NCI-H2196 treated with DMSO at 0.1 percent for 48 hours (cell line): Measurements from ENCODE around the gene TEC.
A peak's percentile ranks its signal among the peaks of the same experiment; 100 is the strongest.
"Not testable (repeated sequence)": the region's sequence is repeated elsewhere in the genome, so short reads cannot be mapped to it uniquely, and the experiment has no call there.

Experiments
- DNase-seq: peaks from one replicate; lab custom pipeline; 2025; ENCODE audit not compliant: unreplicated experiment; lab: John Stamatoyannopoulos, UW

TEC gene

DNA sequence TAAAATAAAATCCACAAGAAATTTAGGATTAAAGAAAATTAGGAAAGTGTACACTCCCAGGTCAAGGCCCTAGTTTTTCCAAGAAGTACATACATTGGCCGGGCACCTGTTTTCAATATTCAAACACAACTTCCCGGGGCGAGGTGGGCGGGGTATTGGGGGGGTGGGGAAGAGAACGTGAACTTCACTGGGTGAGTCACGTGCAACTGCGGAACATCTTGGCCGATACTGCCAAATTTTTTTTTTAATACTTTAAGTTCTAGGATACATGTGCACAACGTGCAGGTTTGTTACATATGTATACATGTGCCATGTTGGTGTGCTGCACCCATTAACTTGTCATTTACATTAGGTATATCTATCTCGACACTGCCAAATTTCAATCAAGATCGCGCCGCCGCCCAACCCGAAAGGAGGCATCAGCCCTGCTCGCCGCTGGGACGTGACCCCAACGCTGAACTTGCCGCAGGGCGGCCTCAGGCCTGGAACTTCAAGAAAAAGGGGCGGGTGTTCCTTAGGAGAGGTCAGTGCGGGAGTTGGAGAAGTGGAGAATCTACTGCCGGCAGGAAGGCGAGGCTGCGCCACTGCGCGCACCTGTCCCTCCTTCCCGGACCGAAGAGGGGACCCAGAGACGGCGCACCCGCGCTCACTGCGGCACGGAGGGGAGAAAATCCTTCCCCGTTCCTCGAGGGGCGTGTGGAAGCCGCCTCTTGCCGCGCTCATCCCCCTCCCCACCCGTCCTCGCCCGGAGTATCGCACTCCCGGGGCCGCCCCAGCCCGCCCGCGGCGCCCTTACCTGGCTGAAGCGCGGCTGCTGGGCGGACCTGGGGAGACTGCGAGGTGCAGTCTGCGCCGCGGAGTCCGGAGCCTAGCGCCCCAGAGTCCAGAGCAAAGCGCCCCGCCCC, at the start of gene TEC:
TEC (minus strand) TSS at position 883 of the 905 bp plus-strand sequence. CDS start 41,224 bp downstream, outside the sequence.
- DNase-seq = peak; percentile 51

DNA sequence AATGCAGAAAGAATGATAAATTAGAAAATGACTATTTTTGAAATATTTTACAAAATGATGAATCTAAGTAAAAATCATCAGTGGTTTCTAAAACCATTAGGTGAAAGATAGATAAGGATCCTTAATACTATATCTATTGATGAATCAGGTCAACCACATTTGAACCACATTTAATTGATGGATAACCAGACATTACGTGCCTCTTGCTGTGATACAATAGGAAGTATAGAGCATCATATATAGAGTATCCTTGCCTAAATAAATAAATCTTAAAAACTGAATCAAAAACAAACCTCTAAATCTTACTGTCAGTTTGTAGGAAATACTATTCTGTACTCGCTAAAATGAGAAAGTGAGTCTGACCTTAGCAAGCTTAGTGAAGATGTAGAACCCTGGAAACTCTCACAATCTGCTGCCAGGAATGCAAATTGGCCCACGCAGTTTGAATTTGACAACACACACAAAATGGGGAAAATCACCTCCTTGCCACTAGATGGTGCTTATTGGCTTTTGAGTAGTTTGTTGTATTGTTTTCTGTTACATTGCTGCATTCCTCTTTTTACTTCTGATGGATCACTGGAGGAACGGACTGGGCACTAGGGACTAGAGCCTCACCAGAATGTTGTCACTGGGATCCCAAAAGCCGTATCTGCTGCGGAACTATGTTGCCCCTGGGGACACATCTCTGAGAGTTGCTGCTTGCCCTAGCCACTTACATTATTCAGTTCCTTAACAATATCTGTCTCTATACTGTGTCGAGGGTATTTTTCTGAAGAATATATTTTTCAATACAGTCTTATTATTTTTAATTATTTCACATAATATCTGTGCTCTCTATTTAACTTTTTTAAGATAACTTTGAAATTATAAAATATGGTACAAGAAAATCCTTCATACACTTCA, 46.3 kb upstream of the TEC start:
- peak; percentile 27 for DNase-seq

DNA sequence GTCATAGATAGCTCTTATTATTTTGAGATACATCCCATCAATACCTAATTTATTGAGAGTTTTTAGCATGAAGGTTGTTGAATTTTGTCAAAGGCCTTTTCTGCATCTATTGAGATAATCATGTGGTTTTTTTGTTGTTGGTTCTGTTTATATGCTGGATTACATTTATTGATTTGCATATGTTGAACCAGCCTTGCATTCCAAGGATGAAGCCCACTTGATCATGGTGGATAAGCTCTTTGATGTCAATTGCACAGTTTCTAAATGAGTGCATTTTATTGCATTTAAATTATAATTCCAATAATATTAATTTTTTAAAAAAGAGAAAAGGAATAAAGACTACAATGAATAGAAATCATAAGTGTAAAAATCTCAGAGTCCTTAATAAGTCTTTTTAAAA, 45.1 kb upstream of the TEC start:
- not testable (repeated sequence) for DNase-seq

DNA sequence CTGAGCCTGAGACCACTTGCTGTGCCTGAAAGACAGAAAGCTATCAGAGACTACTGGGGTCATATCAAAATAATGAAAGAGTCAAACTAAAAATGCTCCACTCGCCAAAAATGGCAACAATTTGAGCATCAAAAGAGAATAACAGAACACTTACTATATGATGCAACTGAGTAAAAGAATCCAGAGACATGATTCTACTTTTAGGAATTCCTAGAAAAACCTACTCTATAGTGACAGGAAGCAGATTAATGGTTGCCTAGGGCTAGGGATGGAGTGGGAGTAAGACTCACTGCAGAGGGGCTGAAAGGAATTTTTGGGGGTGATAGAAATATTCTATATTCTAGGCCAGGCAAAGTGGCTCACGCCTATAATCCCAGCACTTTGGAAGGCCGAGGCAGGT, 42.3 kb upstream of the TEC start:
- no peak for DNase-seq

DNA sequence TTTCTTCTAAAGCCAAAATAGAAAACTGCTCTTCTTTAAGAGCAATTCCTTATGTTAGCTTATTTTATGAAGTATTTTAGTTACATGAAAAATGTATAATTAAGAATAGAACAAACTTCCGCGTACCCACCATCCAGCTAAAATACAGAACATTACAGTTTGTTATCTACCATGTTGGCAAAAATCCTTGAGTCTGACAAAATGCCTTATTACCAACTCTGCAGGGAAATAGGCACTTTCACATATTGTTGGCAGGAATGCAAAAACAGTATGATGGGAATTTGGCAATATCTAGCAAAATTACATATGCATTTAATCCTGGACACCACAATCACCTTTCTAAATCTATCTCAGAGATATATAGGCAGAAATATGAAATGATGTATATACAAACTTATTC, 39.3 kb upstream of the TEC start:
- DNase-seq = no peak

DNA sequence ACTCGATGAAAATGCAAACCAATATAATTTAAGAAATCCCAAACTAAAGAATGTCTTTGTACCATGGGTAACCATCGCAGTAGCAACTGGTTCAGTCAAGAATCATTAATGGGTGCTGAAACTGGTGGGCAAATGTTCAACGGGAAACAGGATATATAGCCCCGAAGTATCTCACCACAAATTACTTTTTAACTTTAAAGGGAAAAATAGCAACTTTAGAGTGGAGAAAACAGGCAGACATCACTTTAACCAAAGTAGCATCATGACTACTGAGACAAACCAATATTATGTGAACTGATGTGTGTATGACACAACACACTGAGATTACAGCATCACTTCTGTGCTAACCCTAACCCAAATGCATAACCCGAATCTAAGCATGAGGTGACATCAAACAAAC, 37.9 kb upstream of the TEC start:
- no peak for DNase-seq

DNA sequence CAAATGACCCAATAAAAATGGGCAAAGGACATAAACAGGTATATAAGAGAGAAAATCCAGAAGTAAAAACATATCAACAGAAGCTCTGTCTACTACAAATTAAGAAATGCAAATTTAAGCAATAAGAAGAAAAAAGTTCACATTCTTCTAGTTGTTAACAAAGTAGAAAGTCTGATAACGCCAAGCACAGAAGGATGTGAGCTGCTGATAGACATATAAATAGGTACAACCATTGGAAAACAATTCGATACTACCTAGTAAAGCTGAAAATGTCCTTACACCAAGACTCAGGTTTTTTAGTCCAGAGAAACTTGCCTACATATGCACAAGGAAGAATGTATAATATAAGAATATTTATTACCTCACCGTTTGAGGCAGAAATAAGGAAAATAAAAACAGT, 35.9 kb upstream of the TEC start:
- DNase-seq = no peak

DNA sequence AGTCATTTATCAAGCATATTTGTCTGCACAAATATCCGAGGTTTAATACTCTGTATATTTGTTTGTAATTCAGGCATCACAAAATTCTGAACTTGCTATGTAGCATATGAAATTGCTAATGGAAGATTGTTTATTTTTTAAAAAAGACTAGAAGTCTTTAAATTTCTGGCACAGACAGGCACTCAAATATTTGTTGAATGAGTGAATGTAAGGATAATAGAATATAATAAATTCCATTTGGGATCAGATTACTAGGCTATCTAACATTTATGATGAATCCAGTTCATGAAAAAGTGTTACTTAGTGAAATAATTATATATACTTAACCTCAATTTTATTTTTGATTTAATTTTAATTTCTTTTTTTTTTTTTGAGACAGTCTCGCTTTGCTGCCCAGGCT, 30.4 kb upstream of the TEC start:
- no peak for DNase-seq

DNA sequence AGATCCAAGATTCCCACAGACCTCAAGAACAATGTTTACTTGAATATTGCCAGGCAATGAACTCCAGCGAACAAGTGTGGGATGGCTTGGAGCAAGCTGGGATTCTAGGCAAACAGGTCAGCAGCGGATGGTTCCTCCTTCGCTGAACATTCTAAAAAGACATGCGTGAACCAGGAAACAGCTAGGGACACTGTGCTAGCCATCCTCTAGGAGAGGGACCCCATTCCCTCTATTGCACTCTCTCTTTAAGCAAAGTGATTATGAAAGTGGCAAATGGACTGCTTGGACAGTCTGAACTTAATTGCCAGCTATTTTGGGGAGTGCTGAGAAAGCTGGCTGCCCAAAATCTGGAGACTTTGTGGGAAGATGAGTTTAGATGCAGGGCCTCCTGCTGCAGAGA, 29.9 kb upstream of the TEC start:
- DNase-seq = no peak

DNA sequence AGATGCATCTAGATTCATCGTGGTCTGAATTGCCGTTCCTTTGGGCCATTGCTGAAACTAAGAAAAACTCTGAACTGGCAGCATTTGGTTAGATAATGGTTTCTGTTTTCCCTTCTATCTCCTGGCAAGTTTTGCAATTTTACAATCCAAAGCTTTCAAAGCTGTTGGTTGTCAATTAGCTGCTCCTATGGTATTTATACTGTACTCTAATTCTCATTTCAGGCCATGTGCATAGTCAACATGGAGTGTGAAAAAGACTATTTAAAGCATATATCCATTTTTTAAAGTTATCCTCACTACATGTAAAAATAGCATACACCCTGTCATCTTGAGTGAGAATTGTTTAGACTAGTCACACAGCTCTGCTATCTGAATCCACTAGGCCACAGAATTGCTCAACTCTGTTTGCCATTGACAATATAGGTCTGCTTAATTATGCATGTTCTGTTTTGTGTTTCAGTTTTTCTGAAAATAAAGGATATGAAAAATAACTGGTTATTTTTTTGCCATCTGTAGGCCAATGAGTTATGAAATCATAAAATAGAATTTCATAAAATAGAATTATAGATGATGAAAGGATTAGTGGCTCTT, 27.7 kb upstream of the TEC start:
- no peak for DNase-seq

DNA sequence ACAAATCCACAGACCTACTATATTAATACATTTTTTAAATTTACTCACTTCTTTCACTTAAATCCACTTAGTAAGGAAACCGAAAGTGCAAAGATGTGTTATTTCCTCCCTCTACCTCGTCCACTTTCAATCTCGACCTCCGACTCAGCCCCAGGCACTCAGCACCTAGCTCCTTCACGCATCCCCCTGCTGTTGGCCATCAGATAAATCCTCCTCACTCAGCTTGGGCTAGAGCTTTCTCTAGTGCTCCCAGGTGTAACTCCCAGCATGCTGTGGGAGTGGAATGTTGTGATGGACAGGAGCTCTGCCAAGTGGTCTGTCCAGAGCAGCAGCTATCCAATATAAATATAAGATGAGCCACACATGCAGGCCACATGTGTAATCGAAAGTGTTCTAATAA, 26.7 kb upstream of the TEC start:
- no peak for DNase-seq

DNA sequence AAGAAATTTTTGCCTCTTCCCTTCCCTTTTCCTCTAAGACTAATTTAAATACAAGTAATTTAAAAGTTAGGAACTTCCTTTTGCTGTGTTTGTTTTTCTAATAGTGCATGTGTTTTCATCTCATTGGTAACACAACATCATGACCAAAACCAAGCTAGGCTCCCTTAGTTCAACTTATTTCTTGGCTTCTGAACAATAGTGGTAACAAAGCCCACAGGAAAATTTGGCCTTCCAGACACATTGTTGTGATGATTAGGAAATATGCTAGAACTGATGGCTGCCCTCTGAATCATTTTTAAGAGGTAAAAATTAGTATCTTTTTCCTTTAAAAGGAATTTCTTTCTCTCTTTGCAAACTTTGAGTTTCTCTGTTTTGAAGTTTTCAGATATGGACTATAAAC, 25.5 kb upstream of the TEC start:
- no peak for DNase-seq

DNA sequence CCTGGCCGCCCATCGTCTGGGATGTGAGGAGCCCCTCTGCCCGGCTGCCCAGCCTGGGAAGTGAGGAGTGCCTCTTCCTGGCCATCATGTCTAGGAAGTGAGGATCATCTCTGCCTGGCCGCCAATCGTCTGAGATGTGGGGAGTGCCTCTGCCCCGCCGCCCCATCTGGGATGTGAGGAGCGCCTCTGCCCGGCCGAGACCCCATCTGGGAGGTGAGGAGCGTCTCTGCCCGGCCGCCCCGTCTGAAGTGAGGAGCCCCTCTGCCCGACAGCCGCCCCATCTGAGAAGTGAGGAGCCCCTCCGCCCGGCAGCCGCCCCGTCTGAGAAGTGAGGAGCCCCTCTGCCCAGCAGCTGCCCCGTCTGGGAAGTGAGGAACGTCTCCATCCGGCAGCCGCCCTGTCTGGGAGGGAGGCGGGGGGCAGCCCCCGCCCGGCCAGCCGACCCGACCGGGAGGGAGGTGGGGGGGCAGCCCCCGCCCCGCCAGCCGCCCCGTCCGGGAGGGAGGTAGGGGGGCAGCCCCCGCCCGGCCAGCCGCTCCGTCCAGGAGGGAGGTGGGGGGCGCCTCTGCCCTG, 22.7 kb upstream of the TEC start:
- not testable (repeated sequence) for DNase-seq

DNA sequence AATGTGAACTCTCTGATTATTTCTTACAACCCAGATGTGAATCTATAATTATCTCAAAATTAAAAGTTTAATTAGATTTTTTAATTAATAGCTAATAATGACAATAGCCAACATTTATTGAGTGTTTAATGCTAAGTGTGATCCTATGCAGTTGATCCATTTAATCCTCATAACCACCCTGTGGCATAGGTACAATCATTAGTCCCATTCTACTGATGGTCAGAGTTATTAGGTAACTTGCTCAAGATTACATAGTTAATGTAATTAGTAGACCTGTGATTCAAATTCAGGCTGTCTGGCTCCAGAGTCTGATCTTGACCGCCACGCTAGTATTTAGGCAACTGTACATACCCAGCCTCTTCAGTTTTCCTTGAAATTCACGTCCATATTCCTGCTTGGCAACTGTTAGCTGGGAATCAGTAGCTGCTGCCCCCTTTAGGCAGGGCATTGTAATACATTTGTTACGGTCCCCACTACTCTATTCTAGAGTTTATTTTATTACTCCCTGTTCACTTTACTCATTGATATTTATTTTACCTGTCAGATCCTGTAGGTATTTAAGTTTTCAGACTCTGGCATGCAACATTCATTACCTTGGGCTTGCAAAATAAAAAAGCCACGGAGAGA, 20.6 kb upstream of the TEC start:
- no peak for DNase-seq

DNA sequence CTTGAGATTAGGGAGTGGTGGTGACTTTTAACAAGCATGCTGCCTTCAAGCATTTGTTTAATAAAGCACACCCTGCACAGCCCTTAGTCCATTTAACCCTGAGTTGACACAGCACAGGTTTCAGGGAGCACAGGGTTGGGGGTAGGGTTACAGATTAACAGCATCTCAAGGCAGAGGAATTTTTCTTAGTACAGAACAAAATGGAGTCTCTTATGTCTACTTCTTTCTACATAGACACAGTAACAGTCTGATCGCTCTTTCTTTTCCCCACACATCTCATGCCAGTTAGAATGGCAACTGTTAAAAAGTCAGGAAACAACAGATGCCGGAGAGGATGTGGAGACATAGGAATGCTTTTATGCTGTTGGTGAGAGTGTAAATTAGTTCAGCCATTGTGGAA, 16.4 kb upstream of the TEC start:
- DNase-seq = not testable (repeated sequence)

DNA sequence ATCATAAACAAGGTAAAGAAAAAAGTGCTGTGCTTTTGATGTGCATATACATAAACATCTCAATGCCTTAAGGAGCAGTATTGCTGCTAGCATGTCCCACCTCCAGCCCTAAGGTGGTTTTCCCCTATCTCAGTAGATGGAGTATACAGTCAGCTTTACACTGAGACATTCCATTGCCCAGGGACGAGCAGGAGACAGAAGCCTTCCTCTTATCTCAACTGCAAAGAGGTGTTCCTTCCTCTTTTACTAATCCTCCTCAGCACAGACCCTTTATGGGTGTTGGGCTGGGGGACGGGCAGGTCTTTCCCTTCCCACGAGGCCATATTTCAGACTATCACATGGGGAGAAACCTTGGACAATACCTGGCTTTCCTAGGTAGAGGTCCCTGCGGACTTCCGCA, 16.0 kb upstream of the TEC start:
- DNase-seq = not testable (repeated sequence)

DNA sequence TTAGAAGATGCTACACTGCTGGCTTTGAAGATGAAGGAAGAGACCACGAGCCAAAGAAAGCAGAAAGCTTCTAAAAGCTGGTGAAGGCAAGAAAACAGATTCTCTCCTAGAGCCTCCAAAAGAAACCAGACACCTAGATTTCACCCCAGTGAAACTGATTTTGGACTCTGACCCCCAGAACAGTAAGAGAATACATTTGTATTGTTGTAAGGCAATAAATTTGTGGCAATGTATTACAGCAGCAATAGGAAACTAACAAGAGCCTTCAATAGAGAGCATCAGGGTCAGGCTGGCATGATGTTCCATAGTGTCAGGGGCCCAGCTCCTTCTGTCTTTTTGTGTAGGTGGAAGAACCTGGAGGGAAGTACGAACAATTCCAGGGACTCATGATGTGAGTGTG, 6.0 kb upstream of the TEC start:
- no peak for DNase-seq

DNA sequence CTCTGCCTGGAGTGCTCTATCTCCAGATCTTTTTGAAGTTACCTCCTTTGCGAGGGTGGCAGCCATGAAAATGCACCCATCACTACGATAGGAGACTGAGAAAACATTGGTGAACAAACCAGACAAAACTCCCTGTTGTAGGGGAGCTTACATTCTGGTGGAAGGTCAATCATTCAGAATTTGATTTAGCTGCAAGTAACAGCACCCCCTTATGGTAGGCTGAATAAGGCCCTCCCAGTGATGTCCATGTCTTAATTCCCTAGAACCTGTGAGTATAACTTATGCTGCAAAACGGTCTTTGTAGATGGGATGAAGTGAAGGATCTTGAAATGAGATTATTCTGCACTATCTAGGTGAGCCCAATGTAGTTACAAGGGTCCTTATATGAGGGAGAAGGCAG, 5.6 kb upstream of the TEC start:
- no peak for DNase-seq

DNA sequence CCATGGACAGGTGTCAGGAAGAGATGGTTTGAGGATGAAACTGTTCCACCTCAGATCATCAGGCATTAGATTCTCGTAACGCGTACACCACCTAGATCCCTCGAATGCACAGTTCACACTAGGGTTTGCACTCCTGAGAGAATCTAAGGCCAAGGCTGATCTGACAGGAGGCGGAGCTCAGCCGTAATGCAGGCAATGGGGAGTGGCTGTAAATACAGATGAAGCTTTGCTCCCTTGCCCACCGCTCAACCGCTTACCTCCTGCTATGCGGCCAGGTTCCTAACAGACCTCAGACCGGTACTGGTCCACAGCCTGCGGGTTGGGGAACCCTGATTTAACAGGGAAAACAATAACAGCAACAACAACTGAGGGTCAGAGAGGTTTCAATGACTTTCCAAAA, 2.0 kb upstream of the TEC start:
- no peak for DNase-seq

DNA sequence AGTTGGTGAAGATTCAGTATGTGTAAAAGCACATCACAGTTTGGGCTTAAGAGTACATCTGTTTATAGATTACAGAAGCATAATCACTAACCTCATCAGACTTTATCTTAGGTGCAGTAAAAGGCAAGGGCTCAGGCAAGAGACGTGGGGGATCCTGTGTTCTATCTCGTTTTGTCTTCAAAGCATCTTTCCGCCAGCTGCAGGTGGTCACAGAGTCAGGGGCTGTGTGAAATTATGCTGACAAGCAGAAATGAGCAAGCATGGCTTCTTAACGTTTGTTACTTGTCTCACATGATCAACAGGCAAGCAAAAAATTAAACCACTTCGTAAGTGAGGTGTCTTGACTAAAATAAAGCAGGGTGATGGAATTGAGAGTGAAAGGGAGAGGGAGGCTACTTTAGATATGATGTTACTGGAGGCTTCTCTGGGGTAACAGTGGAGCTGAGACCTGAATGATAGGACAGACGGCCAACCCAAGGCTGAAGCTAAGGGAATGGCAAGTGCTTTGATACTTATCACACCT, 1.4 kb upstream of the TEC start:
- no peak for DNase-seq

DNA sequence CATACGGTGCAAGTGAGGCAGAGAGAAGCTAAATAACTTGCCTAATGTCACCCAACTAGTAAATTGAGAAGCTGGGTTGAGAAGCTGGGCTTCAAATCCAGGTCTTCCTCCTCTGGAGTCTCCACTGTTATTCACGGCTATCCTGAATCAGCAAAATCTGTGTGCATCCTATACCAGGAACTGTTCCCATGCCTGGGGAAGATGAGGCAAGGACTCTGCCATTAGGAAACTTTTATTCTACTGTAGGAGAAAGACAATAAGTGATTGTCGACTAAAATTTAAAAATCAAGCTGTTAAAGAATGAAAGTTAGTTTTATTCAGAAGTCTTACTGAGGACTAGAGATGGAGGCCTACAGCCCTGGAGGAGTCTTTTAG, 872 bp upstream of the TEC start:
- no peak for DNase-seq
